HEK293 (cell line): ENCODE measurements around the gene UFSP2.

Experiments
- CTCF ChIA-PET: fragments of 350-600 bp; formaldehyde crosslinking; extraction: SDS; loops from one replicate; lab custom pipeline; 2021; ENCODE audit warnings: antibody characterized with exemption; lab: Yijun Ruan, JAX
- POLR2A ChIA-PET: fragments of 300-600 bp; formaldehyde crosslinking; extraction: SDS; loops from one replicate; lab custom pipeline; 2020; ENCODE audit warnings: antibody characterized with exemption, inconsistent platforms; lab: Yijun Ruan, JAX
- H3K27ac ChIP-seq: fragments of 200-500 bp; sonication (Bioruptor generic); 2 replicates; pipeline ENCODE4 v1.5.1; 2014; ENCODE audit warnings: low read depth, low read length, control low read depth, inconsistent platforms; ENCODE audit errors: extremely low read depth
- H3K36me3 ChIP-seq, 2 experiments: fragments of 200-500 bp in 1 of 2; sonication (Bioruptor generic) in 1 of 2; 1 replicate in 1 of 2; 2 replicates in 1 of 2; pipeline ENCODE4 v1.5.1; 2014 to 2017; ENCODE audit warnings: inconsistent platforms in 2 of 2, low read length in 2 of 2; ENCODE audit not compliant: control insufficient read depth in 2 of 2, insufficient read depth in 1 of 2
- H3K4me1 ChIP-seq: fragments of 200-500 bp; sonication (Bioruptor generic); 2 replicates; pipeline ENCODE4 v1.5.1; 2014; ENCODE audit warnings: mild to moderate bottlenecking, low read length, inconsistent platforms; ENCODE audit not compliant: control insufficient read depth, insufficient read depth
- H3K4me3 ChIP-seq: 2 replicates; pipeline ENCODE4 v1.5.1; 2011; ENCODE audit warnings: low read depth, mild to moderate bottlenecking, control low read depth, low read length, moderate library complexity
- H3K9me3 ChIP-seq: fragments of 200-500 bp; sonication (Bioruptor generic); 2 replicates; pipeline ENCODE4 v1.5.1; 2014; ENCODE audit warnings: low read depth, low read length, inconsistent platforms; ENCODE audit not compliant: control insufficient read depth, insufficient read depth
- BCL6B ChIP-seq: fragments of 450-650 bp; formaldehyde crosslinking; IDR thresholded peaks from 2 replicates; pipeline ENCODE4 v1.5.1; 2017; ENCODE audit warnings: missing biosample characterization, missing genetic modification characterization
- KLF10 ChIP-seq: fragments of 450-650 bp; IDR thresholded peaks from 2 replicates; pipeline ENCODE4 v1.5.1; 2018; ENCODE audit warnings: missing biosample characterization, mild to moderate bottlenecking, missing genetic modification characterization
- KLF16 ChIP-seq: fragments of 450-650 bp; formaldehyde crosslinking; IDR thresholded peaks from 2 replicates; pipeline ENCODE4 v1.5.1; 2017; ENCODE audit warnings: missing biosample characterization, missing genetic modification characterization
- KLF9 ChIP-seq: fragments of 450-650 bp; formaldehyde crosslinking; IDR thresholded peaks from 2 replicates; pipeline ENCODE4 v1.5.1; 2016; ENCODE audit warnings: missing biosample characterization, missing genetic modification characterization, low read depth
- REPIN1 ChIP-seq: fragments of 450-650 bp; formaldehyde crosslinking; IDR thresholded peaks from 2 replicates; pipeline ENCODE4 v1.5.1; 2017; ENCODE audit warnings: missing biosample characterization, missing genetic modification characterization, low read depth
- SP3 ChIP-seq: fragments of 450-650 bp; formaldehyde crosslinking; IDR thresholded peaks from 2 replicates; pipeline ENCODE4 v1.5.1; 2016; ENCODE audit warnings: missing biosample characterization, missing genetic modification characterization
- YY1 ChIP-seq: fragments of 450-650 bp; formaldehyde crosslinking; IDR thresholded peaks from 2 replicates; pipeline ENCODE4 v1.5.1; 2018; ENCODE audit warnings: missing biosample characterization, missing genetic modification characterization
- ZEB2 ChIP-seq: fragments of 450-650 bp; formaldehyde crosslinking; IDR thresholded peaks from 2 replicates; pipeline ENCODE4 v1.5.1; 2016; ENCODE audit warnings: missing biosample characterization, missing genetic modification characterization
- ZFP37 ChIP-seq: fragments of 450-650 bp; formaldehyde crosslinking; IDR thresholded peaks from 2 replicates; pipeline ENCODE4 v1.5.1; 2016; ENCODE audit warnings: missing biosample characterization, missing genetic modification characterization
- ZNF140 ChIP-seq: fragments of 450-650 bp; formaldehyde crosslinking; IDR thresholded peaks from 2 replicates; pipeline ENCODE4 v1.5.1; 2016; ENCODE audit warnings: missing biosample characterization, missing genetic modification characterization
- ZNF157 ChIP-seq: fragments of 450-650 bp; formaldehyde crosslinking; IDR thresholded peaks from 2 replicates; pipeline ENCODE4 v1.5.1; 2016; ENCODE audit warnings: missing biosample characterization, missing genetic modification characterization
- ZNF2 ChIP-seq: fragments of 450-650 bp; formaldehyde crosslinking; IDR thresholded peaks from 2 replicates; pipeline ENCODE4 v1.5.1; 2016; ENCODE audit warnings: missing biosample characterization, missing genetic modification characterization
- ZNF398 ChIP-seq: fragments of 450-650 bp; formaldehyde crosslinking; IDR thresholded peaks from 2 replicates; pipeline ENCODE4 v1.5.1; 2017; ENCODE audit warnings: missing biosample characterization, missing genetic modification characterization
- ZNF433 ChIP-seq: fragments of 450-650 bp; formaldehyde crosslinking; IDR thresholded peaks from 2 replicates; pipeline ENCODE4 v1.5.1; 2016; ENCODE audit warnings: missing biosample characterization, missing genetic modification characterization, low read depth
- ZNF488 ChIP-seq: fragments of 450-650 bp; formaldehyde crosslinking; IDR thresholded peaks from 2 replicates; pipeline ENCODE4 v1.5.1; 2016; ENCODE audit warnings: missing biosample characterization, missing genetic modification characterization
- ZNF501 ChIP-seq: fragments of 450-650 bp; formaldehyde crosslinking; IDR thresholded peaks from 2 replicates; pipeline ENCODE4 v1.5.1; 2016; ENCODE audit warnings: missing biosample characterization, missing genetic modification characterization
- ZNF560 ChIP-seq: fragments of 450-650 bp; formaldehyde crosslinking; IDR thresholded peaks from 2 replicates; pipeline ENCODE4 v1.5.1; 2017; ENCODE audit warnings: missing biosample characterization, missing genetic modification characterization, borderline replicate concordance
- ZNF585B ChIP-seq: fragments of 450-650 bp; formaldehyde crosslinking; IDR thresholded peaks from 2 replicates; pipeline ENCODE4 v1.5.1; 2016; ENCODE audit warnings: missing biosample characterization, missing genetic modification characterization
- ZNF626 ChIP-seq: fragments of 450-650 bp; sonication (Bioruptor Pico); formaldehyde crosslinking; IDR thresholded peaks from 2 replicates; pipeline ENCODE4 v1.5.1; 2018; ENCODE audit warnings: missing biosample characterization, missing genetic modification characterization, inconsistent platforms
- ZNF670 ChIP-seq: fragments of 450-650 bp; formaldehyde crosslinking; IDR thresholded peaks from 2 replicates; pipeline ENCODE4 v1.5.1; 2016; ENCODE audit warnings: missing biosample characterization, missing genetic modification characterization, low read depth
- ZNF76 ChIP-seq: fragments of 450-650 bp; formaldehyde crosslinking; IDR thresholded peaks from 2 replicates; pipeline ENCODE4; 2016; ENCODE audit warnings: low read depth, missing biosample characterization, missing genetic modification characterization, borderline replicate concordance
- ZSCAN23 ChIP-seq: fragments of 450-650 bp; formaldehyde crosslinking; IDR thresholded peaks from 2 replicates; pipeline ENCODE4 v1.5.1; 2016; ENCODE audit warnings: missing biosample characterization, missing genetic modification characterization
- ZSCAN30 ChIP-seq: fragments of 450-650 bp; IDR thresholded peaks from 2 replicates; pipeline ENCODE4 v1.5.1; 2018; ENCODE audit warnings: missing biosample characterization, mild to moderate bottlenecking, missing genetic modification characterization, moderate library complexity
- TF ChIP-seq, protein P1 (sequence below): fragments of 450-650 bp; formaldehyde crosslinking; IDR thresholded peaks from 2 replicates; pipeline ENCODE4 v1.5.1; 2016; ENCODE audit warnings: missing biosample characterization, missing genetic modification characterization, borderline replicate concordance

The UFSP2 gene

GRCh38 chr4:185384061-185384460 lies 41.7 kb downstream of the UFSP2 start (continued):
- no peak for TF ChIP-seq ZNF2 (tag by site-specific recombination)
- TF ChIP-seq, all 188 proteins: peak for 0

GRCh38 chr4:185383451-185383850 lies 42.3 kb downstream of the UFSP2 start:
- no peak overlapping the region for H3K27ac ChIP-seq
- no peaks in the 10 kb centered on the region for H3K9me3 ChIP-seq
- H3K36me3 ChIP-seq: peaks cover 0 to 2% of the 10 kb centered on the region in 2 experiments; a peak in 1 of 3 replicates
- TF ChIP-seq ZNF433 (no peak), ZSCAN23 (no peak), KLF9 (tag by site-specific recombination) (no peak), SP3 (tag by site-specific recombination) (no peak), YY1 (tag by site-specific recombination) (no peak), BCL6B (tag by site-specific recombination) (no peak), KLF16 (tag by site-specific recombination) (no peak)
- TF ChIP-seq, protein P1, sequence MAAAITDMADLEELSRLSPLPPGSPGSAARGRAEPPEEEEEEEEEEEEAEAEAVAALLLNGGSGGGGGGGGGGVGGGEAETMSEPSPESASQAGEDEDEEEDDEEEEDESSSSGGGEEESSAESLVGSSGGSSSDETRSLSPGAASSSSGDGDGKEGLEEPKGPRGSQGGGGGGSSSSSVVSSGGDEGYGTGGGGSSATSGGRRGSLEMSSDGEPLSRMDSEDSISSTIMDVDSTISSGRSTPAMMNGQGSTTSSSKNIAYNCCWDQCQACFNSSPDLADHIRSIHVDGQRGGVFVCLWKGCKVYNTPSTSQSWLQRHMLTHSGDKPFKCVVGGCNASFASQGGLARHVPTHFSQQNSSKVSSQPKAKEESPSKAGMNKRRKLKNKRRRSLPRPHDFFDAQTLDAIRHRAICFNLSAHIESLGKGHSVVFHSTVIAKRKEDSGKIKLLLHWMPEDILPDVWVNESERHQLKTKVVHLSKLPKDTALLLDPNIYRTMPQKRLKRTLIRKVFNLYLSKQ (tag by site-specific recombination): no peak
- TF ChIP-seq, all 188 proteins: peak for 0
- H3K4me1 ChIP-seq: no peaks in the 10 kb centered on the region
- POLR2A ChIA-PET: no interaction called here
- no peak overlapping the region for H3K4me3 ChIP-seq
- CTCF ChIA-PET: no interaction called here

GRCh38 chr4:185382754-185383153 lies 43.0 kb downstream of the UFSP2 start:
- Histone ChIP-seq H3K27ac (no peak overlapping the region), H3K36me3 (peaks cover 0 to 9% of the 10 kb centered on the region in 2 experiments; a peak in 1 of 3 replicates), H3K4me1 (no peaks in the 10 kb centered on the region), H3K4me3 (no peak overlapping the region), H3K9me3 (no peaks in the 10 kb centered on the region)
- POLR2A ChIA-PET: no interaction called here
- CTCF ChIA-PET: no interaction called here
- no peak for TF ChIP-seq ZNF560 (tag by site-specific recombination)
- no peak for TF ChIP-seq ZNF76 (tag by site-specific recombination)
- TF ChIP-seq ZNF157 (tag by site-specific recombination): no peak
- TF ChIP-seq ZNF670: no peak
- no peak for TF ChIP-seq ZNF501
- no peak for TF ChIP-seq KLF10 (tag by site-specific recombination)
- TF ChIP-seq ZNF140 (tag by site-specific recombination): no peak
- TF ChIP-seq ZNF626: no peak
- TF ChIP-seq REPIN1 (tag by site-specific recombination): no peak
- TF ChIP-seq ZNF585B (tag by site-specific recombination): no peak
- no peak for TF ChIP-seq ZNF488 (tag by site-specific recombination)
- TF ChIP-seq ZNF398 (tag by site-specific recombination): no peak
- no peak for TF ChIP-seq ZEB2
- no peak for TF ChIP-seq ZSCAN30 (tag by site-specific recombination)
- TF ChIP-seq ZFP37 (tag by site-specific recombination): no peak
